NCI-H82 (cell line): ENCODE measurements around the gene KPTN.

ENCODE experiments used
- DNase-seq: peaks from one replicate; lab custom pipeline; 2025; lab: John Stamatoyannopoulos, UW

Gene KPTN

GRCh38 chr19:47483800-47484690, at the start of gene KPTN:
TSS of gene KPTN (minus strand) at chr19:47484219. CDS start at chr19:47484160, 59 bp downstream.
- DNase-seq, result peak; percentile 96

DNA sequence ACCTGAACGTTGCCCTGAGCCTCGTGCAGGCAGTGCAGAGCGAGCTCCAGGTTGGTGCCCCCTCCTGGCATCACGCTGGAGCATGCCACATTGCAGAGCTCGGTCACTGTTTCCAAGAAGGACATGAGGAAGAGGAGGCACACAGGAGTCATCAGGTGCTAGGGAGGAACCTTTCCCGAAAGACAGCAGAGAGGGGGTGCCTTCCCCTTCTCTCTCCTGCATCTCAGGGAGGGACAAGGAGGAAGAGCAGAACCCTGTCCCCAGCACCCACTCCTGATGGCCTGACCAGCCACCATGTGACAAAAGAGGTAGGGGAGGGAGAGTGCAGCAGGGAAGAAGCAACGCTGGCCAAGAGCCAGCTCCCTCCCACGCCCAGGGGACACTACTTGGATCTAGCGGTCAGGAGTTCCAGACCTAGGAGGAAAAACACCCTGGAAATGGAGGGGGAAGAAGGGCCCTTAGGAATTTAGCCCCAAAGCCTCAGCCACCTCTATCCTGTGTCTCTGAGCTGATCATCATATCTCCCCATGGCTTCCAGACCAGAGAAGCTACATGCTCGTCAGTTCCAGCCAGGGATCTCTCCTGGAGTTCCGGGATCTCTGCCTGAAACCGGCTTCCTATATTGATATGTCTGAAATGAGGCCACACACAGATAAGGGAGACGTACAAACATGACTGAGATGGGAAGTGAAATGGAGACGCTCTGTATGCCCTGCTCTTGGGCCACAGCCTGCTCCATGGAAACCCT, 47.8 kb upstream of the KPTN start:
- no peak for DNase-seq

DNA sequence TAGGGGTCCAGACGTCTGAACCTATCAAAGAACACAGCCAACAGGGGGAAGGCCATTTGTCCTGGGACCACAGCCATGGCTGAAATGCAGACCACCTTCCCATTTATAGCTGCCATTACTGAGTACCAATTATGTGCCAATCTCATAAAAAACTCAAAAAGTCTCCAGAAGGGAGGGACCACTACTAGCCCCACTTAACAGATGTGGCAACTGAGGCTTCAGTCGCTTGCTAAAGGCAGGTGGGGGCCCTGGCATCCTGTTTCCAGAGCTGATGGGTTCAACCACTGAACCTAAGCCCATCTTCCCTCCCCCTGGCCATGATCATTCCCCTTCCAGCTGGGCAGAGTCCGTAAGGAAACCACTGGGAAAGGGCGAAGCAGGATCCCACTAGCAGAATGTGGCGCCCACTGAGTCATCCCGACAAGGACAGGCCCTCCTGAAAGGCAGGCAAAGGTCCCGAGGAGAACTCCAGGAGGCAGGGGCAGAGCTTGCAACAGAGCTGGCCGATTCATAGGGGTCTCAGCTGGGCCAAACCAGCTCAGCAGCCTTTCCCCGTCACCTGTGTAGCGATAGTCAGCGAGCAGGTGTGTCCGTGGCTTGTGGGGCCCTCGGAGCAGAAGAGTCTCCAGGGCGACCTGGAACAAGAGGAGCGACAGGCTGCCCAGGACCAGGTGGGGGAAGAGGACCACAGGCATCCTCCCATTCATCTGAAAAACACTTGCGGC, 45.2 kb upstream of the KPTN start:
- no peak for DNase-seq

- DNase-seq, result no peak
These were observed 42.8 kb upstream of the KPTN start for GRCh38 chr19:47526798-47527197.

DNA sequence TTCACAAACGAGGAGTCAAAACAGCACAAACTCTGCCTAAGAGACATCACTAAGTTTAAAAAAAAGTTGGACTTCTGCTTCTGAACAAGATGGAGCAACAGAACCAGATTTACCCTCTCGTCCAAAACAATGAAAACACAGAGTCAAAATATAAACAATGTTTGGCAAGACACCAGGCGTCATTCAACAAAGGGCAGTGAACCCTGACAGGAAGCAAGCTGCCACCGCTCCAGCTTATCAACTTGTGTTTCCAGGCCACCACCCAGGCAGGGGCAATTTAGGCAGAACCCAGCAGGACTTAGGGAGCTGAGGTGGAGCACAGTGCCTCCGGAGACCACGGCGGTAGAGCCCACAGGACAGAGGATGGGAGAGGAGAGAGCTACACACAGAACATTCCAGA, 39.5 kb upstream of the KPTN start:
- peak; percentile 35 for DNase-seq

- DNase-seq, result no peak
These were observed 37.6 kb upstream of the KPTN start for GRCh38 chr19:47521473-47522180.

GRCh38 chr19:47520839-47521238, 36.8 kb upstream of the KPTN start:
- no peak for DNase-seq

DNA sequence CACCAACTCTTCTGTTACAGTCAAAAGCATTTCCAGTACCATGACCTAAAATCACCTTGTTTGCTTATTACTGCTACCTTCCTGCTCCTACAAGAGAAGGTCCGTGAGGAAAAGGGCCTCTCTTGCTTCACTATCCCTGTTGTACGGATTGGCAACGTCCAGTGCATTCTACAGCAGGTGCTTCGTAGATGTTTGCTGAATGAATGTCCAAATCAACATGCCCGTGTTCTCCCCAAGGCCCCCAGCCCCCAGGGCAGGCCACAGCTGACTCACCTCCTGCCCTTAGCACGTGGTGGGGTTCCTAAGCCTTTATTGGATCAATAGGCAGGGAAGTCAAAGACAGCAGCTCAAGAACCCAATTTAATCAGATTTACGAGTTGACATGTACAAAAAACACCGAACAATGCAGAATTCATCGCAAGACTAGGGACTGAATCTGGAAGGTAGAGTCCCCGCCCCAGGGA, 36.4 kb upstream of the KPTN start:
- peak; percentile 77 for DNase-seq

- no peak for DNase-seq
These were observed 34.8 kb upstream of the KPTN start for GRCh38 chr19:47518854-47519253.

- no peak for DNase-seq
These were observed 34.1 kb upstream of the KPTN start for GRCh38 chr19:47518139-47518538.

DNA sequence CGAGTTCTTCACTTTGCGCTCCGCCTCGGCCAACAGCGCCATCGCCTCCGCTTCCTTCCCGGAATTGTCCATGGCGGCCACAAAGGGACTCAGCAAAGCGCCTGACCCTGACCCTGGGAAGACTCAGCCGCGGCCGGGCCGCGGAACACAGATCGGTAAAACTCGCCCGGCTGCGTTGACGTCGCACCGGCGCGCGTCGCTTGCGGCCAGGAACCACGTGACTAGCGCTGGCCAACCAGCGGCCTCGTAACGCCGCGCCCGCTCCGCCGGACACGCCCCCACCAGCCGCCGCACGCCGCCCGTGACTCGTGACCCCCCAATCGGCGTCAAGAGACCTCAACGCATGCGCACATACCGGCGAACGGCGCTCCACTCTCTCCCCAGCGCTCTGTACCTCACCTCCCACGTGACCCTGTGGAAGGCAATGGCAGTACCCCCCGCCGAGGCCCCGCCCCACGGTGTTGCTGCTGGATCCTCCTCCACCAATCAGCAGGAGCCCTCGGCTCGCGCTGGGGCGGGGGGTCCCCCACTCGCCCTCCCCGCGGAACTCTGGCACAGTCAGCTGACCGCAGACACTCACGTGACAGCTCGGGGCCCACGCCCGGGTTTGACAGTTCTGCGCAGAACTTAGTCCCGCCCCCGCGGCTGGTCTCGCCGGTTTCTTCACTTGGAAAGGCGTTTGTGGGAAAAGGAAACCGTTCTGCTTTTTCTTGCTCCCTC, 31.0 kb upstream of the KPTN start, which contains the start of gene NAPA:
NAPA (minus strand) TSS at position 195 of the 720 bp plus-strand sequence; CDS start at position 72, 123 bp downstream.
- DNase-seq, result peak; percentile 100

- peak; percentile 47 for DNase-seq
These were observed 30.3 kb upstream of the KPTN start for GRCh38 chr19:47514151-47514868.

DNA sequence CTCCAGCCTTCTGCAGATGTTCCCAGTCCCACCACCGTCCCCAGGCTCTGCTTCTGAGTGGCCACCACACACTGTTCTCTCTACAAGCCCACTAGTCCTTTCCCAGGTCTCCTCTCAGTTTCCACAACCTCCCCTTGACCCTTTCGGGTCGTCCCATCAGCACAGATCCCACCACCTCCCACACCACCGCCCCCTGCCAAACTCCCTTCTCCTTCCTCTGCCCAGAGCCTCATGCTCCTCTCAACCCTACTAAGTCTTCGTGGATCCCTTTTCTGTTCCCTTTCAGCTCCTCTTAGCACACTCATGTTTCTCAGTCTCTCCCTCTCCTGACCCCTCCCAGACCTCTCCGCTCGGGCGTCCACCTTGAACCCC, 28.9 kb upstream of the KPTN start:
- no peak for DNase-seq

GRCh38 chr19:47512183-47512947, 28.3 kb upstream of the KPTN start:
- peak; percentile 71 for DNase-seq

GRCh38 chr19:47511681-47512080, 27.7 kb upstream of the KPTN start:
- peak; percentile 97 for DNase-seq

GRCh38 chr19:47511128-47511517, 27.1 kb upstream of the KPTN start:
- DNase-seq, result no peak

- no peak for DNase-seq
These were observed 26.6 kb upstream of the KPTN start for GRCh38 chr19:47510516-47511127.

DNA sequence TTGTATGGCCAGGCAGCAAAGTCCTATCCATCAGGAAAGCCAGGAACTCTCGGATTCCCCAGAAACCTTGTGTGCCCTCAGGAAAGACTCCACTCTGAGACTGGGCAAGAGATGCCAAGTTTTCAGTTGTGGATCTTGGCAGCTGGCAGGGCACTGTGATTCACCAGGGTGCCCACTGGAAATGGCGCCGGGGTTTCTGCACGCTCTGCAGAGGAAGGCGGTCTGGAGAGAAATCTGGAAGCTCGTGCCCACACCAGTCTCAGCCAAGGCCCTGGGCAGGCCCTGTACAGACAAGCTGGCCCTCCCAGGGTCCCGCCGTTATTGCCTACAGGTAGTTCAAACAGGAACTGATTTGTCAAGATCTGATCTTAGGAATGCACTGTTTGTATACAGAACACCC, 26.0 kb upstream of the KPTN start:
- no peak for DNase-seq
